ENCODE results near the gene SLC4A9.

SLC4A9 gene

DNA sequence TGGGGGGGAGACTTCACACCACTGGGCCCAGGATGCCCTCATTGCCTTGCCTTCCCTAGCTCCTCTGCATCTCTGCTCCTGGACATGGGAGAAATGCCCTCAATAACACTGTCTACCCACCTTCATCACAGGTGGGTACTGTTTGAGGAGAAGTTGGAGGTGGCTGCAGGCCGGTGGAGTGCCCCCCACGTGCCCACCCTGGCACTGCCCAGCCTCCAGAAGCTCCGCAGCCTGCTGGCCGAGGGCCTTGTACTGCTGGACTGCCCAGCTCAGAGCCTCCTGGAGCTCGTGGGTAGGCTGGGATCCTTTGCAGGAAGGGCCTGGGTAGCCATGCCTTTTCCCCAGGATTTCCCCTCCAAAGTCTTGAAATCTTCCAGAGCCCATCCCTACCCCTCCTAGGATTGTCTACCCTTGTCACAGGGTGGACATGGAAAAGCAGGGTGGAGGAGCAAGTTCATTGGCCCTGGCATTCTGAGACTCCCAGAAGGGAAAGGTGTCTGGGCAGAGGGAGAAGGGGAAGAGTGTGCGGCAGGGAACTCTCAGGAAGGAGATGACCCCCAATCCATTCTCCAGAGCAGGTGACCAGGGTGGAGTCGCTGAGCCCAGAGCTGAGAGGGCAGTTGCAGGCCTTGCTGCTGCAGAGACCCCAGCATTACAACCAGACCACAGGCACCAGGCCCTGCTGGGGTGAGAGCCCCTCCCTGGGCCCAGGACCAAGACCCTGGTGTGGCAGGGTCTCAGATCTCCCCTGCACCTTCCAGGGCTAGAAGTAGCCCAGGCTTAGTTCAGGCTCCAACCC is 886 bp downstream of the SLC4A9 start:
- no peak overlapping the region for H3K4me3 ChIP-seq (ENCODE audit: low read depth, low read length)
- DNase-seq (ENCODE audit: low read depth) = no peak
- TF ChIP-seq, protein P1, sequence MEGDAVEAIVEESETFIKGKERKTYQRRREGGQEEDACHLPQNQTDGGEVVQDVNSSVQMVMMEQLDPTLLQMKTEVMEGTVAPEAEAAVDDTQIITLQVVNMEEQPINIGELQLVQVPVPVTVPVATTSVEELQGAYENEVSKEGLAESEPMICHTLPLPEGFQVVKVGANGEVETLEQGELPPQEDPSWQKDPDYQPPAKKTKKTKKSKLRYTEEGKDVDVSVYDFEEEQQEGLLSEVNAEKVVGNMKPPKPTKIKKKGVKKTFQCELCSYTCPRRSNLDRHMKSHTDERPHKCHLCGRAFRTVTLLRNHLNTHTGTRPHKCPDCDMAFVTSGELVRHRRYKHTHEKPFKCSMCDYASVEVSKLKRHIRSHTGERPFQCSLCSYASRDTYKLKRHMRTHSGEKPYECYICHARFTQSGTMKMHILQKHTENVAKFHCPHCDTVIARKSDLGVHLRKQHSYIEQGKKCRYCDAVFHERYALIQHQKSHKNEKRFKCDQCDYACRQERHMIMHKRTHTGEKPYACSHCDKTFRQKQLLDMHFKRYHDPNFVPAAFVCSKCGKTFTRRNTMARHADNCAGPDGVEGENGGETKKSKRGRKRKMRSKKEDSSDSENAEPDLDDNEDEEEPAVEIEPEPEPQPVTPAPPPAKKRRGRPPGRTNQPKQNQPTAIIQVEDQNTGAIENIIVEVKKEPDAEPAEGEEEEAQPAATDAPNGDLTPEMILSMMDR (IDR thresholded peaks at IDR 0.05; ENCODE audit: low read depth, low read length, missing control alignments) = no peak

DNA sequence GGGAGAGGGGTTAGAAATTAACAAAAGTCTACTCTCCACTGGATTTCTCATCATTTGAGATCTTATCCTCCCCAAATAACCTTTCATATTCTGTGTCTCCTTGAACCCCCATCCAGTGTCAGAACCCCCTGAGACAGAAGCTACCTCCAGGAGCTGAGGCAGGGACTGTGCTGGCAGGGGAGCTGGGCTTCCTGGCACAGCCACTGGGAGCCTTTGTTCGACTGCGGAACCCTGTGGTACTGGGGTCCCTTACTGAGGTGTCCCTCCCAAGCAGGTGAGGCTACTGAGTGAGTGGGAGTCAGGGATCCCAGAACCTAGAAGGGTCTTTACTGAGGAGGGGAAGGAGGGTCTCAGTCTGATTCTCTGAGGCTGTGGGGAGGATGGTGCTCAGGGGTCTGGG is 1.9 kb downstream of the SLC4A9 start:
- H3K4me3 ChIP-seq (ENCODE audit: low read depth, low read length) = no peak overlapping the region
- no peak for DNase-seq (ENCODE audit: low read depth)
- TF ChIP-seq, protein P1 (IDR thresholded peaks at IDR 0.05; ENCODE audit: low read depth, low read length, missing control alignments) = no peak

DNA sequence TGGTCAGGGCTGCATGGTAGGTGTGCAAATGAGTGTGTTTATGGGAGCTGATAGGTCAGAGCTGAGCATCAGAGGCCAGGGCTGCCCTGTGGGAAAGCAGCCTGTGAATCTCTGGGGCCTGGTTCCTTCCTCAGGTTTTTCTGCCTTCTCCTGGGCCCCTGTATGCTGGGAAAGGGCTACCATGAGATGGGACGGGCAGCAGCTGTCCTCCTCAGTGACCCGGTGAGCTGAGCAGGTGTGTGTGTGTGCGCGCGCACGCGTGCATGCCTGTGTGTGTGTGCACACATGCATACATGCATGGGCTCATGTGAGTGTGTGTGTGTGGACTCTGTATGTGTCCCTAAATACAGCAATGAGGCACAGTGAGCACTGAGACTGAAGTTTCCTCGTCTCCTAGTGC is 2.3 kb downstream of the SLC4A9 start:
- TF ChIP-seq, protein P1 (IDR thresholded peaks at IDR 0.05; ENCODE audit: low read depth, low read length, missing control alignments) = no peak

DNA sequence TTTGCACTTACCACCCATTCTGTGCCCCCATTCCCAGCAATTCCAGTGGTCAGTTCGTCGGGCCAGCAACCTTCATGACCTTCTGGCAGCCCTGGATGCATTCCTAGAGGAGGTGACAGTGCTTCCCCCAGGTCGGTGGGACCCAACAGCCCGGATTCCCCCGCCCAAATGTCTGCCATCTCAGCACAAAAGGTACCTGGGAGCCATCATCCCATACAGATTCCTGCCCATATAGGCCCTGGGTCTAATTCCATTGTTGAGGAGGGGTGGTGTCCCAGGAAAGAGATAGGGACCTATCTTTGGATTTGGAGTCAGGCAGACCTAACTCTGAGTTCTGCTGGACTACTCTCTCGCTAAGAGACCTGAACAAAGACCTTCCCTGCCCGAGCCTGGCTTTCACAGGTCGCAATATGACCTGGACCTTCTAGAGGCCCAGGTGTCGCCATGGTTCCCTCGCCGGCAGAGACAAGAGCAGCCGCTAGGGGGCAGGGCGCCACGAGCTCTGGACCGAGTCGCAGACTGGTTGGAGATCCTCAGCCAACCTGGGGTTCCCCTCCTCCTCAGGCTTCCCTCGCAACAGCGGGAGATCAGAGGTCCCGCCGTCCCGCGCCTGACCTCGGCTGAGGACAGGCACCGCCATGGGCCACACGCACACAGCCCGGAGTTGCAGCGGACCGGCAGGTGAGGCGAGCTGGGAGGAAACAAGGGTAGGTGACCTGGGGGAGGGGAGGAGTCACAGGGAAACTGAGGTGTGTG is 3.1 kb downstream of the SLC4A9 start:
- peak; percentile 41 for DNase-seq (ENCODE audit: low read depth)
- H3K4me3 ChIP-seq (ENCODE audit: low read depth, low read length) = peak overlapping the region; percentile 40
- TF ChIP-seq, protein P1 (IDR thresholded peaks at IDR 0.05; ENCODE audit: low read depth, low read length, missing control alignments) = peak; percentile 99

More for the DNA sequence above, 2.3 kb downstream of the SLC4A9 start:
- no peak overlapping the region for H3K4me3 ChIP-seq (ENCODE audit: low read depth, low read length)
- DNase-seq (ENCODE audit: low read depth) = no peak

DNA sequence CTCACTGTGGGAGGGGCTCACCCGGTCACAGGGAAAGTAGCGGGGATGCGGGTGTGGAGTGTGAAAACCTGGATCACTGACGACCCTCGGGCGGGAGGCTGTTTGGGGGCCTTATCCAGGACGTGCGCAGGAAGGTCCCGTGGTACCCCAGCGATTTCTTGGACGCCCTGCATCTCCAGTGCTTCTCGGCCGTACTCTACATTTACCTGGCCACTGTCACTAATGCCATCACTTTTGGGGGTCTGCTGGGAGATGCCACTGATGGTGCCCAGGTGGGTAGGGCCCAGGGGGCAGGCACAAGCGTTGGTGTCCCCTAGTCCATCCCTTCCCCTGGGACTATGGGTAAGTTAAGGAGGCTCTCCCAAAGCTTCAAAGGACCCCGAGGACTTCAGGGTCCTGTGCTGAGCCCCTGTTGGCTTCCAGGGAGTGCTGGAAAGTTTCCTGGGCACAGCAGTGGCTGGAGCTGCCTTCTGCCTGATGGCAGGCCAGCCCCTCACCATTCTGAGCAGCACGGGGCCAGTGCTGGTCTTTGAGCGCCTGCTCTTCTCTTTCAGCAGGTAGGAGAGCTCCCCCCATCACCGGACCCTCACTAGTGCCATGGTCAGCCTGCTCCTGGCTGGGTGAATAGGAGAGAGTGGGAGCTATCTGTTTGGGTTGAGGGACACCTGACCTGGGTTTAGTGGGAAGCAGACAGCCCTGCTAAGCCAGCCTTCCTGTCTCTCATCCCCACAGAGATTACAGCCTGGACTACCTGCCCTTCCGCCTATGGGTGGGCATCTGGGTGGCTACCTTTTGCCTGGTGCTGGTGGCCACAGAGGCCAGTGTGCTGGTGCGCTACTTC is 3.9 kb downstream of the SLC4A9 start:
- peak overlapping the region; percentile 40 for H3K4me3 ChIP-seq (ENCODE audit: low read depth, low read length)
- TF ChIP-seq, protein P1 (IDR thresholded peaks at IDR 0.05; ENCODE audit: low read depth, low read length, missing control alignments) = no peak
- no peak for DNase-seq (ENCODE audit: low read depth)

DNA sequence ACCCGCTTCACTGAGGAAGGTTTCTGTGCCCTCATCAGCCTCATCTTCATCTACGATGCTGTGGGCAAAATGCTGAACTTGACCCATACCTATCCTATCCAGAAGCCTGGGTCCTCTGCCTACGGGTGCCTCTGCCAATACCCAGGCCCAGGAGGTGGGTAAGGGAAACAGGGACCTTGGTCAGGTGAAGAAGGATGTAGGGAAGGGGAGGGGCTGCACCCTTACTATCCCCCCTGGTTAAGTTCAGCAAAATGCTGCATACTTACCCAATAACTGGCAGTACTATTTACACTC is 4.4 kb downstream of the SLC4A9 start:
- TF ChIP-seq, protein P1 (IDR thresholded peaks at IDR 0.05; ENCODE audit: low read depth, low read length, missing control alignments) = no peak
- no peak for DNase-seq (ENCODE audit: low read depth)

More for the DNA sequence above, 4.4 kb downstream of the SLC4A9 start:
- H3K4me3 ChIP-seq (ENCODE audit: low read depth, low read length) = no peak overlapping the region

Measured in GM12864 (cell line).